Sigmoid colon (tissue), 7 donors: Measurements from ENCODE around the gene TMEM204. TPM values are rescaled to one million over a fixed set of nuclear protein-coding genes. Genes with fewer than 3 reads are reported as not detected.

Experiments used
- DNase-seq: peaks from one replicate; pipeline ENCODE4 v3.0.0-alpha.2; 2019
- H3K27ac ChIP-seq, 4 donors: fragments of 200-600 bp; sonication (generic); one replicate each; pipeline ENCODE4 v1.5.1; 2016 to 2019; ENCODE audit warnings: mild to moderate bottlenecking in 1 of 4
- H3K27me3 ChIP-seq, 3 donors: fragments of 200-600 bp; sonication (generic); one replicate each; pipeline ENCODE4 v1.5.1; 2019; ENCODE audit warnings: mild to moderate bottlenecking in 1 of 3
- H3K36me3 ChIP-seq, 4 donors: fragments of 200-600 bp; sonication (generic); one replicate each; pipeline ENCODE4 v1.5.1; 2016 to 2019
- H3K4me1 ChIP-seq, 4 donors: fragments of 200-600 bp; sonication (generic); one replicate each; pipeline ENCODE4 v1.5.1; 2017 to 2019
- H3K4me3 ChIP-seq, 4 donors: fragments of 200-600 bp; sonication (generic); one replicate each; pipeline ENCODE4 v1.5.1; 2017 to 2019; ENCODE audit warnings: mild to moderate bottlenecking in 2 of 4, moderate library complexity in 1 of 4
- H3K9me3 ChIP-seq, 4 donors: fragments of 200-600 bp in 3 of 4; sonication (generic) in 3 of 4; one replicate each; pipeline versions ENCODE4 v1.5.1 to v1.6.1; 2013 to 2019
- CTCF ChIP-seq, 4 experiments: fragments of 450-650 bp in 3 of 4; fragments of 200-600 bp in 1 of 4; IDR thresholded peaks; one replicate each; pipeline ENCODE4 v1.5.1; 2016 to 2019; ENCODE audit warnings: antibody characterized with exemption in 4 of 4, mild to moderate bottlenecking in 3 of 4, moderate library complexity in 2 of 4
- EP300 ChIP-seq, 4 donors: sonication (generic); formaldehyde crosslinking; IDR thresholded peaks; one replicate each; pipeline ENCODE4 v1.6.1; 2017; ENCODE audit warnings: antibody characterized with exemption in 4 of 4
- POLR2A ChIP-seq, 2 donors: fragments of 450-650 bp; IDR thresholded peaks; one replicate each; pipeline ENCODE4 v1.6.1; 2016; ENCODE audit warnings: antibody characterized with exemption in 2 of 2, mild to moderate bottlenecking in 2 of 2, moderate library complexity in 2 of 2
- POLR2AphosphoS5 ChIP-seq, 4 donors: sonication (generic); formaldehyde crosslinking; IDR thresholded peaks; one replicate each; pipeline ENCODE4 v1.6.1; 2017; ENCODE audit warnings: antibody characterized with exemption in 4 of 4
- WGBS, 2 donors: extraction: QIAGEN DNeasy Blood & Tissue Kit; methylation state at CpG; one replicate each; pipeline ENCODE4 v1.1.7; 2013; 5-methylcytosine and 5-hydroxymethylcytosine counted together
- intact Hi-C: fragments of 100-400 bp; cut with DNase I; formaldehyde crosslinking; loops from one replicate; pipeline ENCODE4 v1.15.1; 2023
- polyA plus RNA-seq, 3 donors: library from polyadenylated mRNA; stranded (reverse); fragments of 200-250 nt; gene quantifications; one replicate each; pipeline ENCODE4 v1.2.3, GENCODE V29; 2013
- total RNA-seq, 4 donors: library from RNA; depleted of rRNA; stranded (reverse); fragments of >200 nt; gene quantifications; one replicate each; pipeline ENCODE4 v1.1.0, GENCODE V29; 2016
- donor health status: healthy with polysubstance abuse.
- donor health status: Bipolar disorder and iron deficiency.
- donor health status: healthy.

The TMEM204 gene
- total and polyA plus RNA-seq, 7 donors: 2.5 to 46.0 (median 38.0) TPM

GRCh38 chr16:1561836-1562235 lies 28.4 kb downstream of the TMEM204 start:
- Histone ChIP-seq H3K27ac (no peak overlapping the region), H3K4me3 (no peak overlapping the region), H3K9me3 (no peaks in the 10 kb centered on the region), H3K27me3 (no peaks in the 10 kb centered on the region), H3K36me3 (peaks cover 32 to 73% (median 47%) of the 10 kb centered on the region in 4 donors), H3K4me1 (no peaks in the 10 kb centered on the region)
- 94 to 96% methylated on average over 14 of the region's 14 CpGs for WGBS, 2 donors
- no peak for DNase-seq
- intact Hi-C loops: no loop called here
- TF ChIP-seq EP300 (IDR thresholded peaks at IDR 0.05): no peak
- no peak for TF ChIP-seq POLR2A (IDR thresholded peaks at IDR 0.05)
- no peak for TF ChIP-seq CTCF (IDR thresholded peaks at IDR 0.05)
- TF ChIP-seq POLR2AphosphoS5 (IDR thresholded peaks at IDR 0.05): no peak

GRCh38 chr16:1563786-1564185 lies 30.3 kb downstream of the TMEM204 start:
- intact Hi-C loops: no loop called here
- H3K36me3 ChIP-seq: peaks cover 15 to 57% (median 31%) of the 10 kb centered on the region in 4 donors
- WGBS, 2 donors: 95 to 96% methylated on average over 20 of the region's 20 CpGs
- no peak for DNase-seq
- H3K4me1 ChIP-seq: no peaks in the 10 kb centered on the region
- H3K9me3 ChIP-seq: no peaks in the 10 kb centered on the region
- TF ChIP-seq POLR2A (IDR thresholded peaks at IDR 0.05): no peak
- no peak for TF ChIP-seq CTCF (IDR thresholded peaks at IDR 0.05)
- TF ChIP-seq POLR2AphosphoS5 (IDR thresholded peaks at IDR 0.05): no peak
- TF ChIP-seq EP300 (IDR thresholded peaks at IDR 0.05): no peak
- peak overlapping the region in 1 of 4 donors; percentile 48 for H3K27ac ChIP-seq
- no peaks in the 10 kb centered on the region for H3K27me3 ChIP-seq
- H3K4me3 ChIP-seq: no peak overlapping the region

GRCh38 chr16:1564325-1564724 lies 30.9 kb downstream of the TMEM204 start:
- H3K27me3 ChIP-seq: no peaks in the 10 kb centered on the region
- DNase-seq: no peak
- intact Hi-C loops: no loop called here
- H3K9me3 ChIP-seq: no peaks in the 10 kb centered on the region
- H3K4me3 ChIP-seq: no peak overlapping the region
- H3K4me1 ChIP-seq: no peaks in the 10 kb centered on the region
- H3K27ac ChIP-seq: peak overlapping the region in 3 of 4 donors; percentile 31 to 48 (median 46)
- H3K36me3 ChIP-seq: peaks cover 10 to 51% (median 27%) of the 10 kb centered on the region in 4 donors
- no peak for TF ChIP-seq EP300 (IDR thresholded peaks at IDR 0.05)
- no peak for TF ChIP-seq CTCF (IDR thresholded peaks at IDR 0.05)
- TF ChIP-seq POLR2A (IDR thresholded peaks at IDR 0.05): no peak
- no peak for TF ChIP-seq POLR2AphosphoS5 (IDR thresholded peaks at IDR 0.05)
- WGBS, 2 donors: 81% methylated on average over 9 of the region's 9 CpGs

- intact Hi-C loops: no loop called here
- no peak for DNase-seq
- H3K36me3 ChIP-seq: peaks cover 9 to 49% (median 20%) of the 10 kb centered on the region in 4 donors
Measured at GRCh38 chr16:1565083-1565805, 31.8 kb downstream of the TMEM204 start.

GRCh38 chr16:1567988-1568387 lies 34.5 kb downstream of the TMEM204 start:
- peaks cover 0 to 48% (median 7%) of the 10 kb centered on the region in 4 donors for H3K36me3 ChIP-seq
- WGBS, 2 donors: 93% methylated on average over 13 of the region's 13 CpGs
- H3K27ac ChIP-seq: no peak overlapping the region
- no peak overlapping the region for H3K4me3 ChIP-seq
- no peaks in the 10 kb centered on the region for H3K9me3 ChIP-seq
- DNase-seq: no peak
- no peaks in the 10 kb centered on the region for H3K27me3 ChIP-seq
- intact Hi-C loops: no loop called here
- TF ChIP-seq CTCF (IDR thresholded peaks at IDR 0.05) (no peak), EP300 (IDR thresholded peaks at IDR 0.05) (no peak), POLR2AphosphoS5 (IDR thresholded peaks at IDR 0.05) (no peak), POLR2A (IDR thresholded peaks at IDR 0.05) (no peak)
- H3K4me1 ChIP-seq: no peaks in the 10 kb centered on the region

More at GRCh38 chr16:1565083-1565805, 31.8 kb downstream of the TMEM204 start:
- TF ChIP-seq EP300 (IDR thresholded peaks at IDR 0.05) (no peak), POLR2AphosphoS5 (IDR thresholded peaks at IDR 0.05) (peak in 1 of 4 donors; percentile 26)
- Histone ChIP-seq H3K4me3 (no peak overlapping the region), H3K4me1 (no peaks in the 10 kb centered on the region), H3K27me3 (no peaks in the 10 kb centered on the region), H3K9me3 (no peaks in the 10 kb centered on the region), H3K27ac (peak overlapping the region in 3 of 4 donors; percentile 31 to 48 (median 46))
- 92 to 93% methylated on average over 16 of the region's 16 CpGs for WGBS, 2 donors
